GM19035 (cell line): ENCODE results near the gene MBTPS1.
A peak's percentile ranks its signal among the peaks of the same experiment; 100 is the strongest.
"Not testable (repeated sequence)": the region's sequence is repeated elsewhere in the genome, so short reads cannot be mapped to it uniquely, and the experiment has no call there.

Source experiments
- ATAC-seq: cut with Tn5 transposase; IDR thresholded peaks from one replicate; pipeline ENCODE4 v1.9.1; 2021; ENCODE audit not compliant: unreplicated experiment

Gene MBTPS1

GRCh38 chr16:84137769-84138357, 21.1 kb upstream of the MBTPS1 start:
- ATAC-seq: no peak

GRCh38 chr16:84137287-84137686, 20.5 kb upstream of the MBTPS1 start:
- no peak for ATAC-seq

- no peak for ATAC-seq
Observed at GRCh38 chr16:84136331-84137125, 19.8 kb upstream of the MBTPS1 start.

GRCh38 chr16:84132527-84133285, 16.0 kb upstream of the MBTPS1 start:
- ATAC-seq: no peak

GRCh38 chr16:84131117-84131516, 14.4 kb upstream of the MBTPS1 start:
- no peak for ATAC-seq

- ATAC-seq: no peak
Observed at GRCh38 chr16:84124257-84125073, 7.7 kb upstream of the MBTPS1 start.

- no peak for ATAC-seq
Observed at GRCh38 chr16:84121007-84121406, 4.3 kb upstream of the MBTPS1 start.

- no peak for ATAC-seq
Observed at GRCh38 chr16:84120023-84120422, 3.3 kb upstream of the MBTPS1 start.

- no peak for ATAC-seq
Observed at GRCh38 chr16:84119368-84119767, 2.6 kb upstream of the MBTPS1 start.

GRCh38 chr16:84118315-84118714, 1.6 kb upstream of the MBTPS1 start:
- not testable (repeated sequence) for ATAC-seq

GRCh38 chr16:84117494-84117843, 727 bp upstream of the MBTPS1 start:
- peak; percentile 9 for ATAC-seq

GRCh38 chr16:84115919-84116719, 623 bp downstream of the MBTPS1 start:
- ATAC-seq: peak; percentile 45

- ATAC-seq: not testable (repeated sequence)
Observed at GRCh38 chr16:84111949-84112348, 4.8 kb downstream of the MBTPS1 start.

GRCh38 chr16:84111525-84111924, 5.2 kb downstream of the MBTPS1 start:
- no peak for ATAC-seq

GRCh38 chr16:84110527-84110926, 6.2 kb downstream of the MBTPS1 start:
- no peak for ATAC-seq

- no peak for ATAC-seq
Observed at GRCh38 chr16:84109598-84110335, 7.0 kb downstream of the MBTPS1 start.

- no peak for ATAC-seq
Observed at GRCh38 chr16:84107921-84108320, 8.8 kb downstream of the MBTPS1 start.

- no peak for ATAC-seq
Observed at GRCh38 chr16:84105948-84106740, 10.6 kb downstream of the MBTPS1 start.

GRCh38 chr16:84105301-84105815, 11.4 kb downstream of the MBTPS1 start:
- ATAC-seq: no peak
